ENCODE results near the gene CDADC1. TPM values are rescaled to one million over a fixed set of nuclear protein-coding genes. Genes with fewer than 3 reads are reported as not detected.
A peak's percentile ranks its signal among the peaks of the same experiment; 100 is the strongest.

Gene CDADC1
- total RNA-seq, 1 donor = 3.5 TPM

- TF ChIP-seq, protein P1, sequence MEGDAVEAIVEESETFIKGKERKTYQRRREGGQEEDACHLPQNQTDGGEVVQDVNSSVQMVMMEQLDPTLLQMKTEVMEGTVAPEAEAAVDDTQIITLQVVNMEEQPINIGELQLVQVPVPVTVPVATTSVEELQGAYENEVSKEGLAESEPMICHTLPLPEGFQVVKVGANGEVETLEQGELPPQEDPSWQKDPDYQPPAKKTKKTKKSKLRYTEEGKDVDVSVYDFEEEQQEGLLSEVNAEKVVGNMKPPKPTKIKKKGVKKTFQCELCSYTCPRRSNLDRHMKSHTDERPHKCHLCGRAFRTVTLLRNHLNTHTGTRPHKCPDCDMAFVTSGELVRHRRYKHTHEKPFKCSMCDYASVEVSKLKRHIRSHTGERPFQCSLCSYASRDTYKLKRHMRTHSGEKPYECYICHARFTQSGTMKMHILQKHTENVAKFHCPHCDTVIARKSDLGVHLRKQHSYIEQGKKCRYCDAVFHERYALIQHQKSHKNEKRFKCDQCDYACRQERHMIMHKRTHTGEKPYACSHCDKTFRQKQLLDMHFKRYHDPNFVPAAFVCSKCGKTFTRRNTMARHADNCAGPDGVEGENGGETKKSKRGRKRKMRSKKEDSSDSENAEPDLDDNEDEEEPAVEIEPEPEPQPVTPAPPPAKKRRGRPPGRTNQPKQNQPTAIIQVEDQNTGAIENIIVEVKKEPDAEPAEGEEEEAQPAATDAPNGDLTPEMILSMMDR (IDR thresholded peaks at IDR 0.05; ENCODE audit: insufficient read depth, low read depth, low read length) = no peak
- no peak for DNase-seq (ENCODE audit: low read depth)
- no peak overlapping the region for H3K4me3 ChIP-seq (ENCODE audit: low read depth, low read length)
Observed at GRCh38 chr13:49213997-49214916, 33.5 kb upstream of the CDADC1 start.

GRCh38 chr13:49214917-49215376 is 32.8 kb upstream of the CDADC1 start:
- H3K4me3 ChIP-seq (ENCODE audit: low read depth, low read length) = no peak overlapping the region
- peak; percentile 30 for DNase-seq (ENCODE audit: low read depth)
- TF ChIP-seq, protein P1 (IDR thresholded peaks at IDR 0.05; ENCODE audit: insufficient read depth, low read depth, low read length) = no peak

DNA sequence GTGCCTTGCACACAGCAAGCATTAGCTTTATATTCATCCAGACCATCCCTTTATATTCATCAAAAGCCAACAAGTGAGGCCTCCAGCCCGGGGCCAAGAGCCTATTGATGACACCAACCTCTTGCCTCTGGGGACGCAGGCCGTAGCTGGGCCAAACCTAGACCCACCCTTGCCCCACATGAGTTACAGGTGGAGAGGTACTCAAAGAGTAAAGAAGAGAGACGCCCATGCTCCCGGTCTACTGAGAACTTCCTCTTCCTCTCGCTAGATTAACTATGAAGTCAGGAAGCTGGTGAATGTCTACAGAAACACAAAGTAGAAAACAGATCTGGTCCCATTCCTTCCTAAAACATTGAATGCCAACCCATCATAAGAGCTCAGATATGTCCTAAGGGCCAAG is 31.4 kb upstream of the CDADC1 start:
- DNase-seq (ENCODE audit: low read depth) = no peak

DNA sequence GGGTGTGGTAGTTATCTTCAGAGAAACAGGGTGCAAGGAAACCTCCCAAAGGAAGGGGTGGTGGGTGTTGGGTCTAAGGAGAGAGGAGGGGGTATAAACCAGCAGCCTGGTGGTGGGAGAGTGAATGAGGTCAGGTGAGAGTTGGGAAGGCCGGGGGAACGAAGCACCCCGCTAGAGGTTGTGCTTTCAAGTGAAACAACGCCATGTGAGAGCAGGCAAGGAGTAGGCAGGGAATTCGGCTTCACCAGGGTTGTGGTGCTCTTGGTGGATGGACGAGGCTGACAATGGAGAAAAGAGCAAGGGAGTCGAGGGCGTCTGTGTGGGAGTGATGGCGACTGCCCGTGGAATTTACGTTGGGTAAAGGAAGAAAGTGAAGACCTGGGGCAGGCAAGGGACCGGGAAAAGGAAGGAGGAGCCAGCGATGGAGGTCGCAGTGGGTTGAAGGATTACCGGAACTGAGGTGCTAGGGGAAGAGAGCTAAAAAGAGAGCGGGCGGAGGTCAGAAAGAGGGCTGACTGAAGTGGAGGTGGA is 29.7 kb upstream of the CDADC1 start:
- TF ChIP-seq, protein P1 (IDR thresholded peaks at IDR 0.05; ENCODE audit: insufficient read depth, low read depth, low read length) = no peak
- no peak for DNase-seq (ENCODE audit: low read depth)
- H3K4me3 ChIP-seq (ENCODE audit: low read depth, low read length) = no peak overlapping the region

More for the DNA sequence above, 31.4 kb upstream of the CDADC1 start:
- TF ChIP-seq, protein P1 (IDR thresholded peaks at IDR 0.05; ENCODE audit: insufficient read depth, low read depth, low read length) = no peak
- no peak overlapping the region for H3K4me3 ChIP-seq (ENCODE audit: low read depth, low read length)

- DNase-seq (ENCODE audit: low read depth) = peak; percentile 17
- TF ChIP-seq, protein P1 (IDR thresholded peaks at IDR 0.05; ENCODE audit: insufficient read depth, low read depth, low read length) = no peak
- H3K4me3 ChIP-seq (ENCODE audit: low read depth, low read length) = no peak overlapping the region
Observed at GRCh38 chr13:49218493-49219051, 29.2 kb upstream of the CDADC1 start.

- no peak for DNase-seq (ENCODE audit: low read depth)
- H3K4me3 ChIP-seq (ENCODE audit: low read depth, low read length) = peak overlapping the region; percentile 38
- TF ChIP-seq, protein P1 (IDR thresholded peaks at IDR 0.05; ENCODE audit: insufficient read depth, low read depth, low read length) = no peak
Observed at GRCh38 chr13:49219647-49220035, 28.1 kb upstream of the CDADC1 start.
